ENCODE measurements around the gene PAN2. TPM values are rescaled to one million over a fixed set of nuclear protein-coding genes. Genes with fewer than 3 reads are reported as not detected.
A peak's percentile ranks its signal among the peaks of the same experiment; 100 is the strongest.
"Not testable (repeated sequence)": the region's sequence is repeated elsewhere in the genome, so short reads cannot be mapped to it uniquely, and the experiment has no call there.

PAN2 gene
- total RNA-seq, 1 experiment from 2014 or later: 35.4 TPM

DNA sequence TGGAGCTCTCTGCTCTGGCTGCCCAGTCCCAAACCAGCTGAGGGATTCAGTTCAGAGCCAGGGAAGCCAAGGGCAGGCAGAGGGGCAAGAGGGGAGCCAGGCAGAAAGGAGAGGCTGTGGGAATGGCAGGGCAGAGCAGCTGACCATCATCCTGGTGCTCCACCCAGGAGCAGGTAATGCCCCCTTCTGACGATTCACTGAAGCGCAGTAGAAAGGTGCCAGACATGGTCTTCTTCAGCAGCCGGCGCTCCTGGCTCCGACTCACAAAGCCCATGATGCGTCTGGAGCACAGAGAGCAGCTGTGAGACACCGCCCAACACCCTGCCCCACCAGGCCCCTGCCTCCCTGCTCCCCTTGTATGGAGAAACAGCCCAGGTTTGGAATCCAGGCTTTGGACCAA lies 12.9 kb upstream of the PAN2 start:
- no peaks in the 10 kb centered on the region for H4K20me1 ChIP-seq (ENCODE audit: control insufficient read depth, insufficient read depth, insufficient read length)
- TF ChIP-seq, protein P1, sequence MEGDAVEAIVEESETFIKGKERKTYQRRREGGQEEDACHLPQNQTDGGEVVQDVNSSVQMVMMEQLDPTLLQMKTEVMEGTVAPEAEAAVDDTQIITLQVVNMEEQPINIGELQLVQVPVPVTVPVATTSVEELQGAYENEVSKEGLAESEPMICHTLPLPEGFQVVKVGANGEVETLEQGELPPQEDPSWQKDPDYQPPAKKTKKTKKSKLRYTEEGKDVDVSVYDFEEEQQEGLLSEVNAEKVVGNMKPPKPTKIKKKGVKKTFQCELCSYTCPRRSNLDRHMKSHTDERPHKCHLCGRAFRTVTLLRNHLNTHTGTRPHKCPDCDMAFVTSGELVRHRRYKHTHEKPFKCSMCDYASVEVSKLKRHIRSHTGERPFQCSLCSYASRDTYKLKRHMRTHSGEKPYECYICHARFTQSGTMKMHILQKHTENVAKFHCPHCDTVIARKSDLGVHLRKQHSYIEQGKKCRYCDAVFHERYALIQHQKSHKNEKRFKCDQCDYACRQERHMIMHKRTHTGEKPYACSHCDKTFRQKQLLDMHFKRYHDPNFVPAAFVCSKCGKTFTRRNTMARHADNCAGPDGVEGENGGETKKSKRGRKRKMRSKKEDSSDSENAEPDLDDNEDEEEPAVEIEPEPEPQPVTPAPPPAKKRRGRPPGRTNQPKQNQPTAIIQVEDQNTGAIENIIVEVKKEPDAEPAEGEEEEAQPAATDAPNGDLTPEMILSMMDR (conservative IDR thresholded peaks at IDR 0.05): peak; percentile 57
- H3K23ac ChIP-seq (ENCODE audit: insufficient read length, low read depth, low read length): no peak overlapping the region
- whole genome bisulfite sequencing (ENCODE audit: extremely low coverage, insufficient read length, low lambda C conversion rate): no CpG with 5 or more reads among the region's 7 CpGs
- H3K18ac ChIP-seq (ENCODE audit: insufficient read length, low read depth, low read length): no peak overlapping the region
- no peak overlapping the region for H3K9ac ChIP-seq (ENCODE audit: extremely low read depth, insufficient read length, low read length)
- H2BK15ac ChIP-seq (ENCODE audit: low read depth, low read length): no peak overlapping the region
- Mint-ChIP-seq H3K9me3 (no peaks in the 10 kb centered on the region), H3K36me3 (ENCODE audit: insufficient read depth in 1 of 3, low read depth in 3 of 3) (peaks cover 15 to 82% (median 73%) of the 10 kb centered on the region in 3 experiments; a peak in 6 of 7 replicates), H3K27me3 (ENCODE audit: low read depth) (no peaks in the 10 kb centered on the region), H3K4me1 (no peaks in the 10 kb centered on the region), H3K4me3 (no peak overlapping the region), H3K27ac (peak overlapping the region in 2 of 3 experiments; percentile 24 to 49; a peak in 2 of 7 replicates)
- H3K4me1 ChIP-seq (ENCODE audit: insufficient read depth, low read length): no peaks in the 10 kb centered on the region
- H3K4ac ChIP-seq (ENCODE audit: low read depth, low read length): no peak overlapping the region
- H3K27me3 ChIP-seq (ENCODE audit: insufficient read depth, low read length): no peaks in the 10 kb centered on the region
- no peaks in the 10 kb centered on the region for H3K79me2 ChIP-seq (ENCODE audit: insufficient read depth, low read length)
- H4K91ac ChIP-seq (ENCODE audit: insufficient read length, low read depth, low read length): no peak overlapping the region
- no peak overlapping the region for H3K14ac ChIP-seq (ENCODE audit: insufficient read depth, low read length)
- no peak overlapping the region for H3T11ph ChIP-seq (ENCODE audit: low read length)
- no peak overlapping the region for H2BK20ac ChIP-seq (ENCODE audit: low read depth, low read length, poor library complexity, severe bottlenecking)
- H2BK5ac ChIP-seq (ENCODE audit: insufficient read length, low read length): no peak overlapping the region
- no peaks in the 10 kb centered on the region for H3K9me3 ChIP-seq (ENCODE audit: control insufficient read depth, low read depth, low read length)
- H3K56ac ChIP-seq (ENCODE audit: insufficient read length, low read depth, low read length): no peak overlapping the region
- H2BK120ac ChIP-seq (ENCODE audit: low read depth, low read length, poor library complexity, severe bottlenecking): no peak overlapping the region
- H2AFZ ChIP-seq (ENCODE audit: low read length): no peak overlapping the region
- no peak overlapping the region for H3K27ac ChIP-seq (ENCODE audit: insufficient read length, low read depth, low read length)
- DNase-seq: peak; percentile 78
- no peak overlapping the region for H2AK5ac ChIP-seq (ENCODE audit: insufficient read length, low read length)
- H3K23me2 ChIP-seq (ENCODE audit: insufficient read length, low read depth, low read length, poor library complexity, severe bottlenecking): no peaks in the 10 kb centered on the region
- H3K79me1 ChIP-seq (ENCODE audit: insufficient read depth, low read depth, low read length, poor library complexity, severe bottlenecking): no peaks in the 10 kb centered on the region
- no peak overlapping the region for H2BK12ac ChIP-seq (ENCODE audit: insufficient read length, low read depth, low read length)
- no peak overlapping the region for H3K4me2 ChIP-seq (ENCODE audit: insufficient read depth, insufficient read length, low read length)
- no peak overlapping the region for H4K8ac ChIP-seq (replicated peaks; ENCODE audit: insufficient read length, low read depth, low read length)
- no peak overlapping the region for H4K5ac ChIP-seq (ENCODE audit: insufficient read length, low read depth, low read length)

- H3T11ph ChIP-seq (ENCODE audit: low read length); H3K14ac ChIP-seq (ENCODE audit: insufficient read depth, low read length); H4K5ac ChIP-seq (ENCODE audit: insufficient read length, low read depth, low read length); H3K79me1 ChIP-seq (ENCODE audit: insufficient read depth, low read depth, low read length, poor library complexity, severe bottlenecking); H3K23me2 ChIP-seq (ENCODE audit: insufficient read length, low read depth, low read length, poor library complexity, severe bottlenecking); H2BK5ac ChIP-seq (ENCODE audit: insufficient read length, low read length); H3K9ac ChIP-seq (ENCODE audit: extremely low read depth, insufficient read length, low read length); H3K56ac ChIP-seq (ENCODE audit: insufficient read length, low read depth, low read length); H3K4me2 ChIP-seq (ENCODE audit: insufficient read depth, insufficient read length, low read length); H2BK120ac ChIP-seq (ENCODE audit: low read depth, low read length, poor library complexity, severe bottlenecking); H3K27me3 ChIP-seq (ENCODE audit: insufficient read depth, low read length); H2AFZ ChIP-seq (ENCODE audit: low read length); H3K79me2 ChIP-seq (ENCODE audit: insufficient read depth, low read length); H4K8ac ChIP-seq (replicated peaks; ENCODE audit: insufficient read length, low read depth, low read length); H3K4ac ChIP-seq (ENCODE audit: low read depth, low read length); H4K20me1 ChIP-seq (ENCODE audit: control insufficient read depth, insufficient read depth, insufficient read length); H3K9me3 Mint-ChIP-seq; H2AK5ac ChIP-seq (ENCODE audit: insufficient read length, low read length); H2BK15ac ChIP-seq (ENCODE audit: low read depth, low read length); H2BK20ac ChIP-seq (ENCODE audit: low read depth, low read length, poor library complexity, severe bottlenecking); H3K18ac ChIP-seq (ENCODE audit: insufficient read length, low read depth, low read length); H3K9me3 ChIP-seq (ENCODE audit: control insufficient read depth, low read depth, low read length); H3K27ac Mint-ChIP-seq; H2BK12ac ChIP-seq (ENCODE audit: insufficient read length, low read depth, low read length); H4K91ac ChIP-seq (ENCODE audit: insufficient read length, low read depth, low read length); H3K4me3 Mint-ChIP-seq; H3K23ac ChIP-seq (ENCODE audit: insufficient read length, low read depth, low read length); H3K27ac ChIP-seq (ENCODE audit: insufficient read length, low read depth, low read length); DNase-seq: not testable (repeated sequence)
- H3K4me1 ChIP-seq (ENCODE audit: insufficient read depth, low read length): peaks cover 18% of the 10 kb centered on the region
- no CpG with 5 or more reads among the region's 2 CpGs for WGBS (ENCODE audit: extremely low coverage, insufficient read length, low lambda C conversion rate)
- H3K4me1 Mint-ChIP-seq: peaks cover 23 to 26% of the 10 kb centered on the region in 2 experiments
- peaks cover 11% of the 10 kb centered on the region for H3K27me3 Mint-ChIP-seq (ENCODE audit: low read depth)
- peaks cover 2 to 47% (median 32%) of the 10 kb centered on the region in 3 experiments; a peak in 6 of 7 replicates for H3K36me3 Mint-ChIP-seq (ENCODE audit: insufficient read depth in 1 of 3, low read depth in 3 of 3)
These were observed 8.5 kb upstream of the PAN2 start for GRCh38 chr12:56342290-56342689.

Measured in H9 (cell line).